HG03520 (cell line): ENCODE data around the gene SUCLG1.
"Not testable (repeated sequence)": the region's sequence is repeated elsewhere in the genome, so short reads cannot be mapped to it uniquely, and the experiment has no call there.

Experiments used
- ATAC-seq: cut with Tn5 transposase; IDR thresholded peaks from one replicate; pipeline ENCODE4 v1.9.1; 2021; ENCODE audit warnings: mild to moderate bottlenecking, moderate library complexity; ENCODE audit not compliant: unreplicated experiment

The SUCLG1 gene

DNA sequence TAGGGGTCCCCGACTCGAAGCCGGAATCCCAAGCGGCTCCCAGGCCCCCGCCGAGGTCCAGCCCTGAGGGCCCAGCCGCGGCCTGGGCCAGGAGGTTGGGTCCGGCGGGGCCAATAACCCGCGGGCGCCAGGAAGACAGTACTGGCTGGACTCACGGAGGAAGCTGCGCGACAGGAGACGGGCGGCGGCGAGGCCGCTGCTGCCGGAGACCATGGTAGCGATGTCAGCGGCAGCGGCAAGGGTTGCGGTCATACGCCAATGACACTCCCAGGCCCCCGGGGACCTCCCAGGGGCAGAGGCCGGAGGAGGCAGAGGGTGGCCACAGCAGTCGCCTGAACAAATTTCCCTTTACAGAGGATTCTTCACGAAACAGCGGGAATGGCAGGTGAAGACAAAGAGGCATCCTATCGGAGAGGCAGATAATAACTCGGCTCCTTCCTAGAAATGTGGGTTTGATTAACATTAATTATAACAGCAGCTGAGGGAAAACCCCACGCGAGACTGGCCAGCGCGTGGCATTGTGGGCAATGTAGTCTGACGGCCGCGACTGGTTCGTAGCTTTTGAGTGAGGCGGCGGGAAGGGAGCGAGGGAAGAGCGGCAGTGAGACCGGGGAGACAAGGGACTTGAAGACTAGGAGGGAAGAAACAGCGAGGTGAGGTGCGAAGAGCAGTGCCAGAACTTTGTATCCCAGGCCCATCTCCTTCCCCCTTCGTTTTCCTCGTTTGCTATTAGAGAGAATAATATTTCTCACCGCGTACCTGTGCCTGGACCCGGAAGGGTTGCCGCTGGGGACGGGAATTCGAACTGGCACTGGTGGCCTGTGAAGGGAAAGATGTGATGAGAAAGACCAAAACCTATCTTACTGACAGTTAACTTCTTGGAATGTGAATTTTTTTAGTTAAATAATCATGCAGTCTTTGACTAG, at the start of gene SUCLG1:
Gene SUCLG1, minus strand, starts transcription at position 263 of the 926 bp plus-strand sequence. Its CDS starts 11 bp downstream, at position 252.
- peak; percentile 95 for ATAC-seq

DNA sequence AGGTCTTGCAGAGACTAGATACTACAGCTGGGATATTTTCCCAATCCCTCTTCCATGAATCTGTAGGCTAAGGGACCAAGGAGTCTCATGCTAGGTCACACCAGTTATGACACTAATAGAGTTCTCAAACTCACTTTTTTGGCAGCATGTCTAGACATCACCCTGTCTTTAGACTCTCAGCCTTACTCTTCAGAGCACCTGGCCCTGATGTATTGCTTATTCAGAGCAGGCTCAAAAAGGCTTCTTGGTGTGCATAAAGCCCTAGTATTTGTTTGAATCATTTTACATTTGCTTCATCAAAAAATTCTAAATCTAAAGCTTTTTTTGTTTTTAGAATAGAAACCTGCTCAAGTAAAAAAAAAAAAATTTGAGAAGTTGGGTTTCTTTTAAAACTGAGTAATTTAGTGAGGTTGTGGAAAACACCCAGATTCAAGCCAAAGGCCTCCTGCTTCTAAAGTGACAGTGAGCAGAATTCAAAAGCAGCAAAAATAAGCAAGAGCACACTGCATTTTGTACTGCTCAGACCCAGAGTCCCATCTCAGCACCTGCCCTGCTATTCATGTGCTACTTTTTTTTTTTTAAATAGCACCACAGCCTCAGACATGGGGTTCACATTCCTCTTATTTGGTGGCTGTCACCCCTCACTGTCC, 39.2 kb upstream of the SUCLG1 start:
- no peak for ATAC-seq

DNA sequence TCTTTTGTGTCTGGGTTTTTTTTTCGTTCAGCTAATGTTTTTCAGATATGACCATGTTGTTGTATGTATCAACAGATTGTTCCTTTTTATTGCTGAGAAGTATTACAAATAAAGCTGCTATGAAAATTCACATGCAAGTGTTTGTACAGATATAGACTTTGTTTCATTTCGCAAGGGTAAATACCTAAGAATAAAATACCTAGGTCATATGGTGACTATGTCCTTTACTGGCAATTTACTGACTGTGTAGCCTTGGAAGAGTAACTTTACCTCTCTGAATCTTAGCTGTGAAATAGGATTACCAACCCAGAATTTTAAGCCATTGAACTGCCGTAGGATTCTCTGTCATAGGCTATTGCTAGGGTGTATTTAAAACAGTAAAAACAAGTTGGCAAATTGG, 38.2 kb upstream of the SUCLG1 start:
- ATAC-seq = no peak

DNA sequence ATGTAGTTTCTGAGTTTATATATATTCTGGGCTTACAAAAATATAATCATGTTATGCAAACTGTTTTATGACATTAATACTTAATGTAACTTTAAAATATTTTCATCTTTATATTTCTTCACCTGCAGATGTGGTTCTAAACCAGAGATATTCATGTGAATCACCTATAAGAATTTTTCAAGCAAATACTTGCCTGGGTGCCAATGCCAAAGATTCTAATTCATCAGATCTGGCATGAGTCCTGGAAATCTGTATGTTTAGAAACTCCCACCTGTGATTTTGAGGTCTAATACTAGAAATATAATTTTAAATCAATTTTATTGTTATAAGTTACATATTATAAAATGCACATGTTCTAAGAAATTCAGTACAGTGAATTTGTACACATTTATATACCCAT, 37.3 kb upstream of the SUCLG1 start:
- no peak for ATAC-seq

DNA sequence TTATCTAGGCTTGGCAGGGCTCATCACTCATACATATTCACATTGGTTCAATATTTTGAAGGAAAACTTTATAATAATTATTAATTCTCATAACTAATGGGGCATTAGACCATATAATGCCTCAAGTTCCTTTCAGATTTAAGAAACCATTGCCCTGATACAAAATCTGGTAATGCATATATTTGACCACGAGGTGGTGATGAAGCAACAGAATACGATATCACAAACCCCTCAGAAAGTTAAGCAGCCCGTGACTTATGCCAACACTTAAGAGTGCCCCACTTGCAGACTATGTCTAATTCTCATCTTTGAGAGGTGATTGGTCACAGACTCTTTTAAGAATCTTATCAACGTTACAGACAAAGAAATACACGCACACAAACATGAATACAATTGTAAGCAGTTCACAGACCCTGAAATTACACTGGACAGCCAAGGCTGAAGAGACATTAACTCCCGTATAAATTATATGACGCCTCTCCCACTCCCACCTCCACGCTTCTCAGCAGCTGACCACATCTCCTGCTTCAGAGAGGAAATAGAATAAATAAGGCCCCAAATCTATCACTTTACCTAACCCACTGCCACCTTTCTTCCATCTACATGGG, 36.6 kb upstream of the SUCLG1 start:
- peak; percentile 57 for ATAC-seq

DNA sequence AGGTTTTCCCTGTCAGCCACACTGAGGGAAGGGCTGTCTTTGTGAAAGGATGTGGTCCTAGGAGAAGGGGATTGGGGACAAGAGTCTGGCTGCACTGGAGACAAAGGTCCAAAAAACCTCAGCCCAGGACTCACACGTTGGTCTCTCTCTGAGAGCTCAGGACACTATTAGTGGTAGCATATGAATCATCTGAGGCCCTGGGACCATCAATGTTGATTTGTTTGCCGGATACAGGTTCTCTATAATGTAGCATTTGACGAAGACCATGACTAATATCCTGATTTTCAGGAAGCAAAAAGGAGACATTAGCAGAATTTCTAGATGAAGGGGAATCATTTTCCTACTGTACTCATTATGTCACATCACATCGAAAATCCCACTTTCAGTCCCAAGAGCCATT, 35.0 kb upstream of the SUCLG1 start:
- no peak for ATAC-seq

DNA sequence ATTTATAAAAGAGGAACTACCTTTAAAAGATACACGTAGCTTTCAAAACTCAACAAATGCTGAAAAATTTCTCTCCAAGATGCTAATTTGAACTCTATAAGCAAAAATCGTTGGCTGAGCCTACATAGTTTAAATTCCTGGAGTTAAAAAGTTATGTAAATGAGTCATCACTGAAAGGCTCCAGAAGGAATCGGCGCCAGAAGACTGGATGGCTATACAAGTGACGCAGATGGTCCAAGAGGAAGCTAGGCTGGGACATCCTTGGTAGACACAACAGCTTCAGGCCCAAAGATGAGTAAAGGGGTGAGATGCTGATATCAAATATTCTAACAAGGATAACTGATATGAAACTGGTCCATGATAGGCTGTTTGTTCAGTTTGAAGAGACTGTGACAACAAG, 34.4 kb upstream of the SUCLG1 start:
- no peak for ATAC-seq

DNA sequence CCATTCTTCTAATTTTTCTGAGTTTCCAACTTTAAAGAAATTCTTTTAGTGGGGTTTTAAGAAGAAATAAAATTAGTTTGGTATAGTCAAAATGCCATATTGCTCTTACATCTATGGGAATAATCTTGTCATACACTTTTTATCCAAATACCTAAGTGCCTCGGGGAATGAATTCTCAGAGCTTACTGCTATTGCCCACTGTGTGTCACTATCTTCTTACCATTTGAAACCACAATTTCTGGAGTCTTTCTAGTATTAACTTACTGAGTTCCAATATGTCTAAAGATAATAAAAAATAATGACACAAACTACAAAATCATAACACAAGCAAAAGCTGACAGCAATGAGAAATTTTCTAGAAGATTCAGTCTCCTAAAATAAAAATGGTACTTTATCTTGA, 33.5 kb upstream of the SUCLG1 start:
- no peak for ATAC-seq

DNA sequence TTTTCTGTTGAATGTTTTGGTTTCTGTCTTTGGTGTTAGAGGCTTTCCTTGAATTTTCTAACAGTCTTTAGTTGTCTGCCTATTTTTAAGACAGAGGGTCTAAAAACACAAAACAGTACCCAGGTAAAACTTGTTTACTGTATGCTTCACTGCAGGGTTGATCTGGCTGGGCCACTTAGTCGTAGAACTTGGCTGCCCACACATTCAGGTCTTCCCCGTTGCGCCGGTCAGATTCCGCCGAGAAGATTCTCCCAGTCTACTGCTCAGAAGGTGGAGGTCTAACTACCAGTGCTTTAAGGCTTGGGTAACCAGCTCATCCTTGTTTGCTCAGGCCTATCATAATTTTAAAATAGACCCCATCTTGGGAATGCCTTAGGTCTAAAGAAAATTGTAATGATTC, 32.7 kb upstream of the SUCLG1 start:
- ATAC-seq = no peak

DNA sequence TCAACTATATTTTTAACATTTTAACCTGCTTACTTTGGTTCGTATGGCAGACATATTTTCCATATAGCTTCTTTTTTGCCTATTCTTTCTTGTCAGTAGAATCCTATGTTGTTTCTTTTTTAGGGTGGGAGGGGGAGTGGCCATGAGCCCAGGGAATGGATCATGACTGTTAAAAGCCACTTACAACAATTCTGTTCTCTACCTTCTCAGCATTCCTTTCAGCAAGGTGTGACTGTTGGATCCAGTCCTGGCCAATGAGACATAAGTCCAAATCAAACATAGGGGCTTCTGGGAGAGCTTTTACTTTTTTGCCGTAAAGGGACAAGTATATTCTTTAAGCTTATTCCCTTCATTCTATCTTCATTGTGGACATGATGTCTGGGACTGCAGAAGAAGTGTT, 32.2 kb upstream of the SUCLG1 start:
- no peak for ATAC-seq

DNA sequence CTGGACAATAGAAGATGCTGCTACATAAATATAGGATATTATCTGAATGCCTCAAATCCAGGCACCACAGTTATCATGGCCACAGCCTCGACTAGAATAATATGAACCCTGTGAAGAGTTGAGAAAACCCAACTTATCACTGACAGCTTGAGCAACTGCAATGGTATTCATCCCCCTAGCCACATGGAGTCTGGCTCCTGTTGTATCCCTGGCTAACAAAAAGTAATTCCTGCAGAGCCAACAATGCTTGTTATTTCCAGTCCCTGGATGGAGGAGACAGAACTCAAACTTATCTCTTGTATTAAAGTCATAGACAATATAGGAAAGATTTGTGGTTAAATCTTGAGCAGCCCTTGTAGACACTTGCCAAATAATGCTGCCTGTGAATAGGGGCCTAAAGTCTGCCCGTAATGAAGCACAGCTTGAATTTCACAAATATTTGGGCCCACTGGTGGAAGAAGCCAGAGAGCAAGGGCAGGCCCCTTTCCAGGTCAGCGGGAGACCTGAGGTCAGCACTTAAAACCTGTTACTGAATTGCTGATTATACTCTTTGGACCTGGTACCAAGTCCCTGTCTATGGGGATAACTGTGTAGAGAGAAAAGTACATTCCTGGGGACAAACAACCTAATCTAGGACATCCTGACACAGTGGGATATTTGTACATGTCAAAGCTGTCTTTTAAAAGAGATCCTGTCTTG, 28.4 kb upstream of the SUCLG1 start:
- ATAC-seq = no peak

DNA sequence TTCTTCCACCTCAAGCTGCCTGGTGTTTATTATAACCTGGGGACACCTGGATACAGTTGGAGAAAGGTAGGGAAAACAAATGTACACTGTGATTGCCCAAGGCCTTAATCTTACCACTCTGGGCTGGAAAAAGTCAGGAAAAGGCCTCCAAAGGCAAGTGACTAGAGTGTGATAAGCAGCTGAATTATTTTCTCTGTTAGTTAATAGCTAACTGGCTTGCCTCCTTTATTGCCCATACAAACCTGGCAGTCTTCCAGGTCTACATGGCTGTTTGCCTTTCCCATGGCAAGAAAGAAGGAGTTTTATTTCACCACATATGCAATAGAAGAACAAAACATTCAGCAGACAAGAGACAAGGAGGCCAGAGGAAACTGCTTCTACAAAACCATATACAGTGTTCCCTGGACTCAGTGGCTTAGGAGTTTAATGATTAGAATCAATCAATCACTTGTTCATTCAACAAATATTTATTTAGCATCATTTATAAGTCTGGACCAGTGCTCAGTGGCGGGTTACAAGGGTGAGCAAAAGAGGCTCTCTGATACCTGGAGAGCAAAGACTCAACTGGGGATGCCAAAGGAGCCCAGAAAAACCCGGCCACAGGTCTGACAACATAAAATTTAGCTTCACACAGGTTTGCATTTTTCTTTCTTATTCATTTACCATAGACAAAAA, 27.5 kb upstream of the SUCLG1 start:
- ATAC-seq = no peak

DNA sequence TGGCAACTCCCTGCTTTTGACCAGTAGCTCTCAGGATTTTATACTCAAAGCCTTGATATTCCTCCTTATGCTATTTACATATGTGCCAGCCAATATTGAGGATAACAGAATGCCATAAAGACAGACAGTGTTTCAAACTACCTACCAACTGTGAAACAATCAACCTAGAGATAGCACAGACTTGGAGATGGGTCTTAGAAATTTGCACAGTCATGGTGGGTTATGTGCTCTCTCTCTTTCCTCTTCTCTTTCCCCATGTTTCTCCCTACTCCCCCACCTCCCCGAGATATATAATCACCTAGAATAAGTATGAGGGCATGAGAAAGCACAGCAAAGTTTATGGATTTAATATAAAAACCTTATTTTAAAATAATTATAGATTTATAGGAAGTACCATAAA, 24.2 kb upstream of the SUCLG1 start:
- ATAC-seq = no peak

DNA sequence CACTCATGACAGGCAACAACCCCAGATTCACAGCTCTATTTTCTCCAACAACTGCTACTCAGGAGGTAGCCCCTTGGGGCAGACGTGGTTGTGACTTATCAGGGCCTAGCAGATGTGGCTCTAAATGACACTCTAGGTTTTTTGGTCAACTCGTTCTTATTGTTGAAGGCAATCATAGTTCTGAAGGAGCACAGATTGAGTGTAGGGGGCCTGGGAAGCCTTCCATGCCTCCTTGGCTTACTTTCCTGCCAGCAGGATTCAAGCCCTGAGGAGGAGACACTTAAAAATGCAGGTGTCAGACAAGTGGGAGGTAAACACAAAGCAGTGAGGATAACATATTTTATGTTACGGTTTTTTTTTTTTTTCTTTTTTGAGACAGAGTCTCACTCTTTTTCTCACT, 23.5 kb upstream of the SUCLG1 start:
- ATAC-seq = no peak

DNA sequence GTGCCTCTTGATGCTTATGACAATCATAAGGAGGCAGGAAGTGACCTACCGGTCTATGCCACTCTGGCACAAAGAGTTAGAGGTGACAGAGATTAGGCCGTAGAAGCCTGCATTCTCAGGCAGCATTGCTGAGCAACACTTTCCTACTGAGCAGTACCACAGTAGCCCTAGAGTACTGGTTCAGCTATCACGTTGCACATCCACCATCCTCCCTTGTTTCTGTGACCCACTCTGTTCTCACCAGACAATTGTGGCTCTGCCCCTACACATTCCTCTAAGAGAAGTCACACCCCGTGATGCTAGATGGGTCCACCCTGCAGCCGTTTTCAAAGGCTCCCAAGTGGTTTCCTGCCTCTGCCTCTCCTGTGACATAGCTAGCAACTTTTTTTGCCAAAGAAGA, 22.6 kb upstream of the SUCLG1 start:
- no peak for ATAC-seq

DNA sequence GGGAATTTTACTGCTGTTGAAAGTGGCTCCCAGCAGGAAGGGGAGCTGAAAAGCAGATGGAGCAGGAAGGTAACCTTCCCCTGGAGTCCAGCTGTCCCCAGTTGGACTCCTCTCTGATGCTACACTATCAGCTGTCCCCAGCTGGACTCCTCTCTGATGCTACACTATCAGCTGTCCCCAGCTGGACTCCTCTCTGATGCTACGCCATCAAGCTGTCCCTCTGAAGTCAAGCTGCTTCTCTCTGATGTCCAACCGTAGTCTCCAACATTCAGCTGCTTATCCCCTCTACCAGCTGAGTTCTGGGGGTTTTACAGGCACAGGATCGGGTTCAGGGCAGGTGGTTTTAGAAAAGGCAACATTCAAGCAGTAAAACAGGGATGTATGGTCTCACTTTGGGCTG, 19.8 kb upstream of the SUCLG1 start:
- no peak for ATAC-seq

DNA sequence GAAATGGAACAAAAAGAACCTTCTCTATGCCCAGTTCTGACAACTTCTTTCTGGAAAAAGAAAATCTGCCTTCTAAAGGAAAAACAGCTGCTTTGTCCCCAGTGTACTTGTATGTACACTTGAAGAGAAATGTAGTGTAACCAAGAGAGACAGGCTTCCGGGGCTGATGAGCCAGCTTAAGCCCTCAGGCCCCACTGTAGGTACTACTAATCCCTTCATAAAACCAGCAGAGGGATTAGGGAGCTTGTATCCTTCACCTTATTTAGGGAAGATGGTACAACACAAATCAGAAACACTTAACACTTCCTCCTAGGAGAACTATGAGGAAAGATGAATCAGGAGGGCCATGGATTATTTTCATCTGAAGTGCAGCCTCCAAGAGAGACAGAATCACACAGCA, 18.8 kb upstream of the SUCLG1 start:
- no peak for ATAC-seq

DNA sequence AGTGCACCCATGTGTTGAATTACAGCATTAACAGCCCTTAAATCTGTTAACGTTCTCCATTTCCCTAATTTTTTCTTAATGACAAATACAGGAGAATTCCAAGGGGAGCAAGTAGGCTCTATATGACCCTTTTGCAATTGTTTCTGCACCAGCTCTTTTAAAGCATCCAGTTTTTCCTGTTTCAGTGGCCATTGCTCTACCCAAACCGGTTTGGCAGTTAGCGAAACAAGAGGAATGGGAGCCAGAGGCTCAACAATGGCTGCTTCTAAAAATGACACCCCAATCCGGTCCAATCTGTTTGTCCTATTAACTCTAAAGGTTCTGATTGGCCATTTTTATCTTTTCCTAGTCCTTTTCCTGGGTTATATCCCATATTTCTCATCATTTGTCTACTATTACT, 15.1 kb upstream of the SUCLG1 start:
- no peak for ATAC-seq

DNA sequence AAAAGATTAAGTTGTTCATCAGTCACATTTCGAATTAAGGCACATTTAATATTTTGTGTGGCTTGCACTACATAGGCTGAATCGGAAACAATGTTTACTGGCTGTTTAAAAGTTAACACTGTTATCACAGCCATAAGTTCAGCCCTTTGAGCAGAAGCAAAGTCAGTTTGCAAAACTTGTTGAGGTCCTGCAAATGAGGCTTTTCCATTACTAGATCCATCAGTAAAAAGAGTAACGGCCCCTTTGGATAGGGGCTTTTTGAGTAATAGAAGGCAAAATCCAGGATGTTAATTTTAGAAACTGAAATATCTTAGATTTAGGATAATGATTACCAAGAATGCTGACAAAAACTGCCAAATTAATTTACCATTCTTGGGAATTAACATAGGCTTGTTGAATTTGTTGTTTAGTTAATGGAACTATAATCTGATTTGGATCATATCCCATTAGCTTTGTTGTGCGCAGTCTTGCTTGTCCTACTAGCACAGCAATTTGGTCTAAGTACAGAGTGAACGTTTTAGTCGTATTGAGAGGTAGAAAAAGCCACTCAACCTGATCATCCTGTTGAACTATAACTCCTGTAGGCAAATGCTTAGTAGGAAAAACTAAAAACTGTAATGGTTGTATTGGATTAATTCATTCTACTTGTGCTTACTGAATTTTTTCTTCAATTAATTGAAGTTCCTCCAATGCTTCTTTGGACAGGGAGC, 13.9 kb upstream of the SUCLG1 start:
- ATAC-seq = no peak

DNA sequence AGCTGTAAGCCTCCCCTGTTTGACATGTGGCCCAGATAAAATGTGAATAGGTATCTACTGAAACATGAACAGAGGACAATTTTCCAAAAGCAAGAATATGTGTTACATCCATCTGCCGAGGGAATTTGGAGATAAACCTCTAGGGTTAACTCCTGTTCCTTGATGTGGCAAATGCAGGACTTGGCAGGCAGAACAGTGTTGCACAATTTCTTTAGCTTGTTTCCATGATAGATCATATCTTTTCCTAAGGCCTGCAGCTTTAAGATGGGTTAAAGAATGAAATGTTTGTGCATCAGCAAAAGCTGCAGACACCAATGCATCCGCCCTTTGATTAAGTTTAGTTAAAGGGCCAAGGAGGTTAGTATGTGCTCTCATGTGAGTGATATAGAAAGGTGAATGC, 13.3 kb upstream of the SUCLG1 start:
- not testable (repeated sequence) for ATAC-seq
